GM12878 (cell line): Measurements from ENCODE around the gene TOR1AIP1.

Source experiments
- BCL3 ChIP-seq: IDR thresholded peaks from 2 replicates; pipeline ENCODE4 v1.6.1; 2011; ENCODE audit warnings: borderline replicate concordance, low read depth, mild to moderate bottlenecking, moderate library complexity, low read length; ENCODE audit not compliant: insufficient read depth, poor library complexity, severe bottlenecking
- CTCF ChIP-seq, 3 experiments: IDR thresholded peaks in 2 of 3; conservative IDR thresholded peaks in 1 of 3; 2 replicates each; pipeline ENCODE4 v1.5.1; 2011; ENCODE audit warnings: low read depth in 3 of 3, low read length in 3 of 3, mild to moderate bottlenecking in 3 of 3, control low read depth in 2 of 3, moderate library complexity in 2 of 3, inconsistent platforms in 1 of 3, mixed read lengths in 1 of 3; ENCODE audit not compliant: control insufficient read depth in 2 of 3, insufficient read depth in 1 of 3; ENCODE audit errors: extremely low read depth in 1 of 3
- FOXK2 ChIP-seq: fragments of 450-650 bp; IDR thresholded peaks from 2 replicates; pipeline ENCODE4 v1.6.1; 2017; ENCODE audit warnings: mild to moderate bottlenecking, moderate library complexity
- IRF5 ChIP-seq: fragments of 450-650 bp; IDR thresholded peaks from 2 replicates; pipeline ENCODE4 v1.6.1; 2017; ENCODE audit warnings: borderline replicate concordance
- JUND ChIP-seq: IDR thresholded peaks from 2 replicates; pipeline ENCODE4 v1.6.1; 2012; ENCODE audit warnings: low read depth, mild to moderate bottlenecking, low read length, improper control_type of control experiment, moderate library complexity
- POLR2A ChIP-seq: IDR thresholded peaks from 2 replicates; pipeline ENCODE4 v1.6.1; 2011; ENCODE audit warnings: low read depth, mild to moderate bottlenecking, low read length
- POLR2AphosphoS5 ChIP-seq: IDR thresholded peaks from 2 replicates; pipeline ENCODE4 v1.6.1; 2011; ENCODE audit warnings: mild to moderate bottlenecking, low read length, inconsistent platforms
- RAD21 ChIP-seq: IDR thresholded peaks from 2 replicates; pipeline ENCODE4 v1.6.1; 2011; ENCODE audit warnings: mild to moderate bottlenecking, low read depth, low read length, moderate library complexity; ENCODE audit not compliant: insufficient read depth
- TAF1 ChIP-seq: IDR thresholded peaks from 2 replicates; pipeline ENCODE4 v1.6.1; 2011; ENCODE audit warnings: mild to moderate bottlenecking, low read depth, low read length, borderline replicate concordance
- TCF12 ChIP-seq: IDR thresholded peaks from 2 replicates; pipeline ENCODE4 v1.6.1; 2011; ENCODE audit warnings: low read depth, mild to moderate bottlenecking, low read length
- USF2 ChIP-seq: IDR thresholded peaks from 2 replicates; pipeline ENCODE4 v1.6.1; 2011; ENCODE audit warnings: low read depth, low read length, improper control_type of control experiment, borderline replicate concordance
- ZNF384 ChIP-seq: IDR thresholded peaks from 2 replicates; pipeline ENCODE4 v1.6.1; 2012; ENCODE audit warnings: low read depth, mild to moderate bottlenecking, low read length, improper control_type of control experiment, borderline replicate concordance
- ZZZ3 ChIP-seq: IDR thresholded peaks from 2 replicates; pipeline ENCODE4 v1.6.1; 2011; ENCODE audit warnings: low read depth; ENCODE audit not compliant: control insufficient read depth, insufficient read length

- TF ChIP-seq POLR2AphosphoS5 (no peak), ZZZ3 (no peak), IRF5 (no peak), FOXK2 (no peak), JUND (no peak), USF2 (no peak), RAD21 (no peak), POLR2A (no peak), CTCF (IDR thresholded peaks at IDR 0.05 in 2 of 3, conservative IDR thresholded peaks at IDR 0.05 in 1 of 3; ENCODE audit: control insufficient read depth in 2 of 3, extremely low read depth in 1 of 3, insufficient read depth in 1 of 3, low read depth in 3 of 3, low read length in 3 of 3) (no peak), TAF1 (no peak), ZNF384 (no peak), TCF12 (no peak), BCL3 (no peak)
These were observed 39.4 kb downstream of the TOR1AIP1 start for GRCh38 chr1:179921472-179921871.
